GM12875 (cell line): ENCODE measurements around the gene INTS12.

Experiments used
- H3K4me3 ChIP-seq: one replicate; pipeline ENCODE4 v1.5.1; 2011; ENCODE audit warnings: low read depth, low read length, control low read depth
- CTCF ChIP-seq: IDR thresholded peaks from 2 replicates; pipeline ENCODE4 v1.5.1; 2011; ENCODE audit warnings: low read depth, mild to moderate bottlenecking, control low read depth, inconsistent platforms, low read length, moderate library complexity, borderline replicate concordance; ENCODE audit not compliant: insufficient read depth

The INTS12 gene

GRCh38 chr4:105661028-105661427 is 47.5 kb downstream of the INTS12 start:
- no peak for TF ChIP-seq CTCF
- H3K4me3 ChIP-seq, result no peak overlapping the region

- H3K4me3 ChIP-seq, result no peak overlapping the region
- no peak for TF ChIP-seq CTCF
Measured at GRCh38 chr4:105659190-105659589, 49.3 kb downstream of the INTS12 start.

- no peak for TF ChIP-seq CTCF
- no peak overlapping the region for H3K4me3 ChIP-seq
Measured at GRCh38 chr4:105657117-105657765, 51.2 kb downstream of the INTS12 start.

- no peak for TF ChIP-seq CTCF
Measured at GRCh38 chr4:105652286-105652888, 56.1 kb downstream of the INTS12 start.

GRCh38 chr4:105651884-105652283 is 56.6 kb downstream of the INTS12 start:
- TF ChIP-seq CTCF, result no peak
- H3K4me3 ChIP-seq, result no peak overlapping the region

More at GRCh38 chr4:105652286-105652888, 56.1 kb downstream of the INTS12 start:
- H3K4me3 ChIP-seq, result no peak overlapping the region

GRCh38 chr4:105650190-105650589 is 58.3 kb downstream of the INTS12 start:
- no peak overlapping the region for H3K4me3 ChIP-seq
- TF ChIP-seq CTCF, result no peak

GRCh38 chr4:105645440-105645839 is 63.0 kb downstream of the INTS12 start:
- no peak overlapping the region for H3K4me3 ChIP-seq
- no peak for TF ChIP-seq CTCF
